Adrenal gland (tissue), 12 donors: Measurements from ENCODE around the gene QKI. TPM values are rescaled to one million over a fixed set of nuclear protein-coding genes. Genes with fewer than 3 reads are reported as not detected.

ENCODE experiments used
- DNase-seq, 7 donors: peaks; one replicate each; pipeline ENCODE4 v3.0.0-alpha.2; 2019 to 2020
- H3K27ac ChIP-seq, 5 donors: fragments of 200-600 bp; sonication (generic) in 4 of 5; 1 replicate in 3 of 5; 2 replicates in 2 of 5; pipeline versions ENCODE4 v1.5.1 to v1.8.0; 2016 to 2020; ENCODE audit warnings: mild to moderate bottlenecking in 1 of 5
- H3K27me3 ChIP-seq: fragments of 200-600 bp; 2 replicates; pipeline ENCODE4 v1.8.0; 2021
- H3K36me3 ChIP-seq, 2 donors: fragments of 200-600 bp; replicated peaks in 1 of 2; 1 replicate in 1 of 2; 2 replicates in 1 of 2; pipeline versions ENCODE4 v1.5.1 to v1.8.0; 2018 to 2022
- H3K4me1 ChIP-seq, 2 donors: fragments of 200-600 bp; replicated peaks in 1 of 2; 1 replicate in 1 of 2; 2 replicates in 1 of 2; pipeline versions ENCODE4 v1.5.1 to v1.8.0; 2018 to 2021
- H3K4me3 ChIP-seq, 4 donors: fragments of 200-600 bp; sonication (generic) in 3 of 4; one replicate each; pipeline ENCODE4 v1.5.1; 2016 to 2018
- H3K9me3 ChIP-seq, 3 donors: fragments of 200-600 bp; sonication (generic) in 1 of 3; replicated peaks in 1 of 3; 1 replicate in 2 of 3; 2 replicates in 1 of 3; pipeline versions ENCODE4 v1.5.1 to v1.8.0; 2016 to 2021
- POLR2A ChIP-seq, 2 donors: fragments of 450-650 bp; IDR thresholded peaks; one replicate each; pipeline ENCODE4 v1.6.1; 2017; ENCODE audit warnings: antibody characterized with exemption in 2 of 2, mild to moderate bottlenecking in 2 of 2, moderate library complexity in 1 of 2
- WGBS, 4 donors: extraction: QIAGEN DNeasy Blood & Tissue Kit in 2 of 4; methylation state at CpG; one replicate each; pipeline versions ENCODE4 v1.1.5 to v1.1.7; 2013 to 2017; 5-methylcytosine and 5-hydroxymethylcytosine counted together
- intact Hi-C, 2 donors: fragments of 100-400 bp; cut with DNase I; formaldehyde crosslinking; loops; one replicate each; pipeline versions ENCODE4 v1.14.1 to v1.15.0; 2022 to 2023
- polyA plus RNA-seq, 3 donors: library from polyadenylated mRNA; stranded (reverse); fragments of 200-250 nt in 2 of 3; fragments of 350-450 nt in 1 of 3; fragmentation: Illumina TruSeq in 1 of 3; extraction: RNeasy Lipid Tissue Mini Kit (QIAGEN cat#74804) in 1 of 3; gene quantifications; one replicate each; pipeline ENCODE4 v1.2.3, GENCODE V29; 2013 to 2014
- total RNA-seq, 9 donors: library from RNA; depleted of rRNA in 4 of 9; stranded (reverse); fragments of >200 nt in 4 of 9; fragments of 120-200 nt in 1 of 9; fragmentation: NEBNext Ultra II Directional in 1 of 9; extraction: Animal tissue kit (Norgen Biotek cat#: 25700) in 1 of 9; gene quantifications; one replicate each; pipeline versions ENCODE4 v1.1.0 to v1.2.4, GENCODE V29; 2013 to 2023
- TF ChIP-seq, protein P1 (sequence below), 6 experiments: fragments of 450-650 bp in 4 of 6; fragments of 200-600 bp in 2 of 6; sonication (generic) in 1 of 6; IDR thresholded peaks; 1 replicate in 5 of 6; 2 replicates in 1 of 6; pipeline versions ENCODE4 v1.5.1 to v1.8.0; 2016 to 2021; ENCODE audit warnings: antibody characterized with exemption in 6 of 6, mild to moderate bottlenecking in 2 of 6, moderate library complexity in 1 of 6
- donor health status: healthy with polysubstance abuse.
- donor health status: Bipolar disorder and iron deficiency.
- donor health status: DM: yes; HTN: yes; CAD: no.
- donor health status: DM: no; HTN: no; CAD: no.
- donor health status: DM: no; HTN: no; CAD: no.
- donor health status: DM: yes; HTN: yes; CAD: no.

The QKI gene
- total and polyA plus RNA-seq, 12 donors: 10.3 to 207 (median 130) TPM

DNA sequence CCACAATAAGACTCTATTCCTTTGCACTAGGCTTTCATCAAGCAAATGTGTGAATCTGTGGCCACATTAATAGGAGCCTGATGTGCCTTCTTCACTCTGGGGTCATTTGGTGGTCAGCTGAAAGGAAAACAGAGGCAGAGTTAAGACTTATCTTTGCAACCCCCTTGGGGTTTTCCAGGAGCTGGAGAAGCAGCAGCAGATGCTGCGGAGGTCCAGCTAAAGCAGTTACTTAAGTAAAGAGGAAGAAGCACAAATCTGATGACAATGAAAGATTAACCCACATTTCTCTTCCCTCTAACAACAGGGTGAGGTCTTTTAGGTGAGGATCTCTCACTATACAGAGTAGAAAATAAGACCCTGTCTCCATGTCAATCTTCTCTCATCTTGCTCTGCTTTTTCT, 45.4 kb upstream of the QKI start:
- H3K27me3 ChIP-seq: no peaks in the 10 kb centered on the region
- H3K4me1 ChIP-seq: peaks cover 5 to 7% of the 10 kb centered on the region in 2 donors
- WGBS, 4 donors: 63 to 85% (median 77%) methylated on average over 1 of the region's 1 CpG
- H3K36me3 ChIP-seq: no peaks in the 10 kb centered on the region
- H3K9me3 ChIP-seq: no peaks in the 10 kb centered on the region
- no peak for DNase-seq
- H3K27ac ChIP-seq: no peak overlapping the region
- TF ChIP-seq POLR2A (IDR thresholded peaks at IDR 0.05): no peak
- TF ChIP-seq, protein P1, sequence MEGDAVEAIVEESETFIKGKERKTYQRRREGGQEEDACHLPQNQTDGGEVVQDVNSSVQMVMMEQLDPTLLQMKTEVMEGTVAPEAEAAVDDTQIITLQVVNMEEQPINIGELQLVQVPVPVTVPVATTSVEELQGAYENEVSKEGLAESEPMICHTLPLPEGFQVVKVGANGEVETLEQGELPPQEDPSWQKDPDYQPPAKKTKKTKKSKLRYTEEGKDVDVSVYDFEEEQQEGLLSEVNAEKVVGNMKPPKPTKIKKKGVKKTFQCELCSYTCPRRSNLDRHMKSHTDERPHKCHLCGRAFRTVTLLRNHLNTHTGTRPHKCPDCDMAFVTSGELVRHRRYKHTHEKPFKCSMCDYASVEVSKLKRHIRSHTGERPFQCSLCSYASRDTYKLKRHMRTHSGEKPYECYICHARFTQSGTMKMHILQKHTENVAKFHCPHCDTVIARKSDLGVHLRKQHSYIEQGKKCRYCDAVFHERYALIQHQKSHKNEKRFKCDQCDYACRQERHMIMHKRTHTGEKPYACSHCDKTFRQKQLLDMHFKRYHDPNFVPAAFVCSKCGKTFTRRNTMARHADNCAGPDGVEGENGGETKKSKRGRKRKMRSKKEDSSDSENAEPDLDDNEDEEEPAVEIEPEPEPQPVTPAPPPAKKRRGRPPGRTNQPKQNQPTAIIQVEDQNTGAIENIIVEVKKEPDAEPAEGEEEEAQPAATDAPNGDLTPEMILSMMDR (IDR thresholded peaks at IDR 0.05): no peak
- intact Hi-C loops: no loop called here
- no peak overlapping the region for H3K4me3 ChIP-seq

DNA sequence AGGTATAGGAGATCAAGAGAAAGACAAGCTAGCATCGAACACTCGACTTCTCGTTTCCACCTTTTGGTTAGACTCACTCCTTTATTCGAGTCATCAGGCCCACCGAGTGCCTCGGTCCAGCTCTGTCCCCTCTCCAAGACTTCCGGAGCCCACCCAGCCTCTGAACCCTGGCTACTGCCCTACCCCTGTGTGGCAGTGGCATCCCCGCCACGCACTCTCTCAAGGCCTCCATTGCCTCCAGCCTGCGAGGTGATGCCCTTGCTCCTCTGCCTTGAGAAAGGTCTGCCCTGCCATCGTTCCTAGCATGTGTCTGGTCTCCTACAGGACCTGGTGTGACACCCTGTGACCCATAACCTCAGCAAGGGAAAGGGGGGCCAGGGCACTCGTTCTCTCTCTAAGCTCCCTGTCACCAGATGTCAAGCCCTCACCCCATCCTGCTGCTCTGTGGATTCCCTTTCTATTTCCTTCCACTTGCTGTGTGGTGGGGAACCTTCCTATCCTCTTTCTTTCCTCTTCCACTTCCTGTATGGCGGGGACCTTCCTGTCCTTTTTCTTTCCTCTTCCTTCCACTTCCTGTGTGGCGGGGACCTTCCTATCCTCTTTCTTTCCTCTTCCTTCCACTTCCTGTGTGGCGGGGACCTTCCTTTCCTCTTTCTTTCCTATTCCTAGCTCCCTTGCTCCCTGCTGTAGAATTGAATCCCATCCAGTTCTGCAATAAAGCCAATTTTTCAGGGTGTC, 44.7 kb upstream of the QKI start:
- no peak for DNase-seq
- Histone ChIP-seq H3K27ac (no peak overlapping the region), H3K27me3 (no peaks in the 10 kb centered on the region), H3K4me3 (no peak overlapping the region), H3K36me3 (no peaks in the 10 kb centered on the region), H3K9me3 (no peaks in the 10 kb centered on the region), H3K4me1 (peaks cover 5 to 7% of the 10 kb centered on the region in 2 donors)
- intact Hi-C loops: no loop called here
- WGBS, 4 donors: 81 to 85% (median 83%) methylated on average over 15 of the region's 15 CpGs
- TF ChIP-seq, protein P1 (IDR thresholded peaks at IDR 0.05): no peak

DNA sequence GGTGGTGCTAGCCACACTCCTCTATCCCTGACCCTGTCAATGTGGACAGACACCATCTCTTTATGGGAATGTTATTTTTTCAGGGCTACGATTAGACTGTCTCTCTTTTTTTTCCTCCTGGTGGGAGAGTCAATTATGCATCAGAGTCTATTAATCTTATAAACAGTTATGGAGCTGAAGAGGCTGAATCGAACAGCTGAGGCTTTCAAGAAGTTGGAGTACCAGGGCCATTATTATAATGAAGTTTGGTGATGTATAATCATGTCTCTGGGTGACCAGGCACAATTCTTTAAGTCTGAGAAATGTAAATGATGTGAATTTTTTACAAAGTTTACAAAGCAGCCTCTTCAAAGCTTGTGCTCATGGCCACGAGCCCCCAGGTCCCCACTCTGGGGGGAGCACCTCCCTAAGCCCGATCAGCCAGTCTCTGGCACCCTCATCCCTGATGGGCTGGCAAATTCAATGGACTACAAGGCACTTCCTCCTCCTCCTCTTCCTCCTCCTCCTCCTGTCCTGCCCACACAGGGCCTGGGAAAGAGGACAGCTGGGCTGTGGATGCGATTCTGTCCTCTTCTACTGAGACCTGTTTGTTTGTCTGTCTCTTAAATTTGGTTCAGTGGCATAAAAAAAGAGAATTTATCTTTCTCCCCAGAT, 43.9 kb upstream of the QKI start:
- no peak for TF ChIP-seq POLR2A (IDR thresholded peaks at IDR 0.05)
- TF ChIP-seq, protein P1 (IDR thresholded peaks at IDR 0.05): no peak
- Histone ChIP-seq H3K27ac (no peak overlapping the region), H3K27me3 (no peaks in the 10 kb centered on the region), H3K36me3 (no peaks in the 10 kb centered on the region), H3K9me3 (no peaks in the 10 kb centered on the region), H3K4me1 (peaks cover 5 to 7% of the 10 kb centered on the region in 2 donors), H3K4me3 (no peak overlapping the region)
- no peak for DNase-seq
- WGBS, 4 donors: 58 to 70% (median 62%) methylated on average over 5 of the region's 5 CpGs
- intact Hi-C loops: no loop called here

DNA sequence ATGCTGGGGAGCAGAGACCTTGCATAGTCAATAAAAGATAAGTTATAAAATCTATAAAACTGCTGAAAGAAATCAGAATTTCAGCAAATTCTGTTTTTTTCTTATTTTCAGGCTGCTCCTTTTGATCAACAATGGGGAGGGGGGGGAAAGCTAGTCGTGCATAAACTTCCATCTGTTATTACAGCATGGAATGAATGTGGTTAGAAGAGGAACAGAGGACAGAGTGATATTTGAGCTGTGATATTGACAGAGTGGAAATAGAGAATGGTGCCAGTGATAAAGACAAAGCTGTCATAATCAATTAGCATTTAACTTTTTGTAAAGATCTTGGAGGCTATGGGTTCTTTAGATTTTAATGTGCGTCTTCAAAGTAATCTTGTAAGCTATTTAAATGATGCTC, 43.4 kb upstream of the QKI start:
- WGBS, 4 donors: 70 to 81% (median 76%) methylated on average over 2 of the region's 2 CpGs
- intact Hi-C loops: no loop called here
- Histone ChIP-seq H3K4me3 (no peak overlapping the region), H3K4me1 (peaks cover 5 to 7% of the 10 kb centered on the region in 2 donors), H3K36me3 (no peaks in the 10 kb centered on the region), H3K27ac (no peak overlapping the region), H3K27me3 (no peaks in the 10 kb centered on the region), H3K9me3 (no peaks in the 10 kb centered on the region)
- TF ChIP-seq, protein P1 (IDR thresholded peaks at IDR 0.05): no peak
- TF ChIP-seq POLR2A (IDR thresholded peaks at IDR 0.05): no peak
- no peak for DNase-seq
